ENCODE measurements around the gene ARL15. TPM values are rescaled to one million over a fixed set of nuclear protein-coding genes. Genes with fewer than 3 reads are reported as not detected.

ARL15 gene
- total and polyA plus RNA-seq, 2 donors (not counting 3 experiments of a cell fraction or from before 2014, with no cell fraction given) = 11.9 to 24.4 TPM

GRCh38 chr5:54135042-54135441, 175.3 kb downstream of the ARL15 start:
- no peak overlapping the region for H3K27ac ChIP-seq (ENCODE audit: insufficient read depth, low read depth, low read length)
- DNase-seq (ENCODE audit: low read depth, low spot score) = no peak

More at GRCh38 chr5:54135042-54135441, 175.3 kb downstream of the ARL15 start:
- dilution Hi-C loops (cut with MboI; ENCODE audit: extremely low pct_ligation_motif_present, low sequenced_read_pairs) (no loop called here), intact Hi-C loops (cut with micrococcal nuclease) (no loop called here)
- POLR2A ChIA-PET = no interaction called here
- Histone ChIP-seq H3K9me3 (replicated peaks; ENCODE audit: control insufficient read depth, insufficient read depth, low read length) (no peaks in the 10 kb centered on the region), H3K79me2 (ENCODE audit: control insufficient read depth, insufficient read depth, low read length) (no peaks in the 10 kb centered on the region), H3K36me3 (ENCODE audit: control insufficient read depth in 2 of 2, extremely low read depth in 1 of 2, insufficient read depth in 2 of 2, low read length in 2 of 2) (no peaks in the 10 kb centered on the region), H3K4me3 (replicated peaks in 1 of 3; ENCODE audit: insufficient read depth in 1 of 3, low read depth in 1 of 3, low read length in 3 of 3) (no peak overlapping the region), H3K4me1 (ENCODE audit: control insufficient read depth, extremely low read depth, insufficient read depth, low read length) (no peaks in the 10 kb centered on the region), H2AFZ (ENCODE audit: low read depth, low read length) (no peak overlapping the region), H3K4me2 (ENCODE audit: insufficient read depth, low read length) (no peak overlapping the region), H3K9me1 (replicated peaks; ENCODE audit: control insufficient read depth, extremely low read depth, insufficient read depth, low read length) (no peaks in the 10 kb centered on the region), H4K20me1 (replicated peaks; ENCODE audit: control insufficient read depth, extremely low read depth, insufficient read depth, low read length) (no peaks in the 10 kb centered on the region), H3K27me3 (ENCODE audit: control insufficient read depth in 2 of 2, insufficient read depth in 2 of 2, low read length in 2 of 2) (no peaks in the 10 kb centered on the region), H3K9ac (replicated peaks; ENCODE audit: extremely low read depth, insufficient read depth, low read length) (no peak overlapping the region)
- no TSS peak for BruUV-seq (replicated peaks)
- FAIRE-seq = no peak
- CTCF ChIA-PET = interaction anchor here (1.0 to 1.4 kb wide), 3 partner anchors 10 to 17 kb away, joined by 4 read pairs; no protein-coding TSS in a partner anchor
- no peak for TF ChIP-seq MYC (IDR thresholded peaks at IDR 0.05; ENCODE audit: low read depth, low read length)
- TF ChIP-seq MAX (IDR thresholded peaks at IDR 0.05; ENCODE audit: insufficient read depth, insufficient read length) = no peak
- TF ChIP-seq CTCF (IDR thresholded peaks at IDR 0.05; ENCODE audit: extremely low read depth in 1 of 2, insufficient read depth in 1 of 2, low read depth in 1 of 2, low read length in 2 of 2) = no peak
- no peak for TF ChIP-seq GATA2 (IDR thresholded peaks at IDR 0.05; ENCODE audit: insufficient read depth, insufficient read length, low read depth, low read length)
- no peak for TF ChIP-seq POLR2AphosphoS5 (IDR thresholded peaks at IDR 0.05; ENCODE audit: insufficient read depth, low read depth, low read length)

Data from endothelial cell of umbilical vein (primary cell).